K562 (cell line): ENCODE measurements around the gene ZNRF3. TPM values are rescaled to one million over a fixed set of nuclear protein-coding genes. Genes with fewer than 3 reads are reported as not detected.

ENCODE experiments used
- ATAC-seq: fragments of 200-7000 bp; cut with Tn5 transposase; 3 replicates; pipeline ENCODE4 v1.9.1; 2020; ENCODE audit warnings: moderate library complexity
- BruUV-seq: library from RNA; stranded (reverse); fragments of 400-500 nt; replicated peaks from 2 replicates; lab custom pipeline; 2021; lab: Mats Ljungman, UMichigan
- CTCF ChIA-PET: fragments of 300-600 bp; formaldehyde crosslinking; extraction: SDS; loops from one replicate; lab custom pipeline; 2021; ENCODE audit warnings: low intra/inter-chr PET ratio; lab: Yijun Ruan, JAX
- POLR2A ChIA-PET: fragments of 300-600, 350-650 bp; sonication (Branson Sonifier 250); formaldehyde crosslinking; extraction: SDS; loops from one replicate; lab custom pipeline; 2021; ENCODE audit warnings: antibody characterized with exemption, inconsistent platforms; lab: Yijun Ruan, JAX
- DNase-seq, 4 experiments: peaks; one replicate each; pipeline versions ENCODE4 v3.0.0 to v3.0.0-alpha.2; 2011 to 2018; ENCODE audit warnings: low spot score in 3 of 4, mixed read lengths in 3 of 4; ENCODE audit errors: extremely low read depth in 1 of 4
- FAIRE-seq: peaks from 2 replicates; lab custom pipeline; 2011; peaks lifted over from hg19 to GRCh38; lab: Jason Lieb, UNC
- H2AFZ ChIP-seq: 2 replicates; pipeline ENCODE4 v1.6.0; 2011; ENCODE audit warnings: low read depth, low read length, control low read depth, inconsistent platforms
- H3K27ac ChIP-seq: fragments of 200-600 bp; 3 replicates; pipeline ENCODE4 v1.8.0; 2011; ENCODE audit warnings: low read depth, mild to moderate bottlenecking, control low read depth, inconsistent platforms, low read length, moderate library complexity, mixed read lengths; ENCODE audit errors: extremely low read depth
- H3K27me3 ChIP-seq, 2 experiments: fragments of 300-600 bp in 1 of 2; 2 replicates in 1 of 2; 3 replicates in 1 of 2; pipeline versions ENCODE4 v1.6.0 to v1.8.0; 2011; ENCODE audit warnings: inconsistent platforms in 2 of 2, low read length in 2 of 2, mild to moderate bottlenecking in 1 of 2, mixed read lengths in 1 of 2, moderate library complexity in 1 of 2; ENCODE audit not compliant: control insufficient read depth in 2 of 2, insufficient read depth in 2 of 2
- H3K36me3 ChIP-seq: fragments of 300-600 bp; 3 replicates; pipeline ENCODE4 v1.8.0; 2011; ENCODE audit warnings: mild to moderate bottlenecking, low read length, inconsistent platforms; ENCODE audit not compliant: control insufficient read depth, insufficient read depth
- H3K4me1 ChIP-seq, 2 experiments: fragments of 200-600 bp in 1 of 2; replicated peaks in 1 of 2; 2 replicates in 1 of 2; 3 replicates in 1 of 2; pipeline versions ENCODE4 v1.5.1 to v1.8.0; 2011; ENCODE audit warnings: inconsistent platforms in 2 of 2, low read length in 2 of 2, mild to moderate bottlenecking in 1 of 2, mixed read lengths in 1 of 2, moderate library complexity in 1 of 2; ENCODE audit not compliant: control insufficient read depth in 2 of 2, insufficient read depth in 2 of 2
- H3K4me2 ChIP-seq: 2 replicates; pipeline ENCODE4 v1.6.1; 2011; ENCODE audit warnings: low read length, control low read depth, inconsistent platforms, mixed read lengths; ENCODE audit not compliant: insufficient read depth
- H3K4me3 ChIP-seq: fragments of 200-600 bp; sonication (generic), shearing (Covaris generic); 2 replicates; pipeline ENCODE4 v1.5.1; 2016; ENCODE audit warnings: control low read depth, inconsistent platforms
- H3K79me2 ChIP-seq: fragments of 200-600 bp; 3 replicates; pipeline ENCODE4 v1.8.0; 2011; ENCODE audit warnings: low read length, inconsistent platforms; ENCODE audit not compliant: control insufficient read depth, insufficient read depth
- H3K9ac ChIP-seq, 2 experiments: 2 replicates each; pipeline versions ENCODE4 v1.6.0 to v1.6.1; 2011; ENCODE audit warnings: low read depth in 2 of 2, low read length in 2 of 2, control low read depth in 1 of 2, inconsistent platforms in 1 of 2, mild to moderate bottlenecking in 1 of 2, mixed read lengths in 1 of 2; ENCODE audit not compliant: insufficient read depth in 1 of 2
- H3K9me1 ChIP-seq: one replicate; pipeline ENCODE4 v1.6.0; 2011; ENCODE audit warnings: inconsistent platforms, mild to moderate bottlenecking, low read length, moderate library complexity; ENCODE audit not compliant: control insufficient read depth, insufficient read depth
- H3K9me3 ChIP-seq: replicated peaks from 2 replicates; pipeline ENCODE4 v1.5.1; 2011; ENCODE audit warnings: low read depth, low read length, inconsistent platforms; ENCODE audit not compliant: control insufficient read depth, insufficient read depth
- H4K20me1 ChIP-seq: replicated peaks from 2 replicates; pipeline ENCODE4 v1.6.1; 2011; ENCODE audit warnings: low read length, inconsistent platforms, mixed read lengths; ENCODE audit not compliant: control insufficient read depth, insufficient read depth
- FOXK1 ChIP-seq: sonication (generic); formaldehyde crosslinking; IDR thresholded peaks from 2 replicates; pipeline ENCODE4 v1.8.0; 2022; ENCODE audit warnings: missing genetic modification reagents, mild to moderate bottlenecking, borderline replicate concordance
- MEIS2 ChIP-seq: fragments of 450-650 bp; IDR thresholded peaks from 2 replicates; pipeline ENCODE4 v1.6.1; 2014; ENCODE audit warnings: mild to moderate bottlenecking; ENCODE audit not compliant: partially characterized antibody
- MYBL2 ChIP-seq, 2 experiments: fragments of 450-650 bp in 1 of 2; sonication (generic) in 1 of 2; formaldehyde crosslinking in 1 of 2; IDR thresholded peaks; 2 replicates each; pipeline versions ENCODE4 v1.6.1 to v1.8.1; 2017 to 2022; ENCODE audit warnings: borderline replicate concordance in 1 of 2, inconsistent platforms in 1 of 2, low read depth in 1 of 2, mild to moderate bottlenecking in 1 of 2, missing genetic modification reagents in 1 of 2, moderate library complexity in 1 of 2
- SMAD3 ChIP-seq: fragments of 450-650 bp; formaldehyde crosslinking; conservative IDR thresholded peaks from 2 replicates; pipeline ENCODE4 v1.4.0; 2020; ENCODE audit warnings: mild to moderate bottlenecking
- SMAD4 ChIP-seq: fragments of 250-450 bp; sonication (Bioruptor Pico); conservative IDR thresholded peaks from 2 replicates; pipeline ENCODE4 v1.8.0; 2021; ENCODE audit warnings: inconsistent platforms, mild to moderate bottlenecking, moderate library complexity
- SMARCB1 ChIP-seq: IDR thresholded peaks from 2 replicates; pipeline ENCODE4 v1.6.1; 2011; ENCODE audit warnings: improper control_type of control experiment, low read depth; ENCODE audit not compliant: insufficient read length
- ZNF316 ChIP-seq: fragments of 450-650 bp; IDR thresholded peaks from 2 replicates; pipeline ENCODE4 v1.6.1; 2016
- WGBS: fragments of 100-300 bp; shearing (Covaris generic); methylation state at CpG from one replicate; pipeline ENCODE4 v1.1.6; 2016; ENCODE audit warnings: low coverage, mixed read lengths; ENCODE audit not compliant: insufficient coverage; ENCODE audit errors: missing lambda C conversion rate; 5-methylcytosine and 5-hydroxymethylcytosine counted together
- in situ Hi-C: fragments of 300-500 bp; cut with MboI; formaldehyde crosslinking; loops from 4 replicates; pipeline ENCODE4 v1.15.0; 2018; ENCODE audit warnings: inconsistent platforms, mixed read lengths
- intact Hi-C: fragments of 100-400 bp; cut with micrococcal nuclease; formaldehyde crosslinking; loops from 2 replicates; pipeline ENCODE4 v1.14.2; 2022
- polyA plus RNA-seq, 8 experiments: library from polyadenylated mRNA; depleted of rRNA in 4 of 8; stranded (reverse) in 5 of 8; unstranded in 3 of 8; fragments of >200 nt; fragmentation: Nextera tagmentation in 2 of 8; fragmentation: Illumina TruSeq in 1 of 8; extraction: Ambion mirVana in 2 of 8; extraction: Trizol in 1 of 8; gene quantifications; 2 replicates each; pipeline versions ENCODE4 v1.2.1 to v1.2.3, GENCODE V29; 2011 to 2014; ENCODE audit warnings: inconsistent platforms in 1 of 8, missing spikeins in 1 of 8
- total RNA-seq, 7 experiments: library from RNA; depleted of rRNA in 6 of 7; stranded (reverse); fragments of >200 nt in 6 of 7; fragmentation: Illumina TruSeq in 2 of 7; extraction: Trizol in 2 of 7; gene quantifications; 2 replicates each; pipeline versions ENCODE4 v1.2.1 to v1.2.3, GENCODE V29; 2011 to 2021; ENCODE audit warnings: low replicate concordance in 1 of 7
- TF ChIP-seq, protein P1 (sequence below): fragments of 250-450 bp; sonication (Bioruptor Pico); IDR thresholded peaks from 2 replicates; pipeline ENCODE4 v1.8.0; 2022; ENCODE audit warnings: moderate library complexity, mild to moderate bottlenecking, inconsistent platforms

The ZNRF3 gene
- total and polyA plus RNA-seq, 9 of the 15 experiments (the other 6 are each of a cell fraction or from before 2014, with no cell fraction given): 0.41 to 5.9 (median 1.7) TPM

DNA sequence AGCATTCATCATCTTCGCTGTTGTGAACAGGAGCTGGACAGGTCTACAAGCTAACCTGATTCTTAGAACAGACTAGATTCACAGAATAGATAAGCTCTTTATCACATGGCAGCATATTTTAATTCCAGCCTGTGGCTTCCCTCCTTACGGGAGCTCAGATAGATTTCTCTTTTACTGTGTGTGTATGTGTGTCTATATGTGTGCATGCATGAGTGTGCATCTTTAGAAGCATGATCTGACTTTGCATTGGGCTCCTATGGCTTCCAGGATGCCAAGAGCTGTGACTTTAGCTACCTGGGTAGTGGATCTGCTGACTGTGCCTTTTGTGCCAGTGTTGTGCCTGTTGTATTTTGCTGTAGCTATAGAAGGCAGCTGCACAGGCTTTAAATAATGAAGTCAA is 44.3 kb downstream of the ZNRF3 start (continued):
- no peak for TF ChIP-seq MYBL2 (IDR thresholded peaks at IDR 0.05; ENCODE audit: low read depth)
- no peak for TF ChIP-seq MYBL2 (CRISPR knock-in tag; IDR thresholded peaks at IDR 0.05; ENCODE audit: borderline replicate concordance)
- TF ChIP-seq SMARCB1: no peak
- no peak for TF ChIP-seq FOXK1 (CRISPR knock-in tag)
- peak; percentile 82 for TF ChIP-seq ZNF316

- DNase-seq: no peak
- Histone ChIP-seq H4K20me1 (peaks cover 9% of the 10 kb centered on the region; the same call in 1 of the 2 replicates), H2AFZ (no peak overlapping the region), H3K36me3 (no peaks in the 10 kb centered on the region), H3K9me1 (peaks cover 6% of the 10 kb centered on the region), H3K9me3 (no peaks in the 10 kb centered on the region), H3K79me2 (peaks cover 12% of the 10 kb centered on the region; the same call in 2 of the 3 replicates), H3K27ac (no peak overlapping the region), H3K4me1 (peaks cover 0 to 11% of the 10 kb centered on the region in 2 experiments; a peak in 2 of 5 replicates), H3K4me3 (no peak overlapping the region), H3K4me2 (no peak overlapping the region), H3K27me3 (no peaks in the 10 kb centered on the region), H3K9ac (no peak overlapping the region)
- POLR2A ChIA-PET: no interaction called here
- BruUV-seq: no TSS peak
- ATAC-seq: no peak
- WGBS: 72% methylated on average over 5 of the region's 5 CpGs
- CTCF ChIA-PET: no interaction called here
- peak; percentile 15 for FAIRE-seq
- intact Hi-C loops (no loop called here), in situ Hi-C loops (no loop called here)
- no peak for TF ChIP-seq MEIS2
- TF ChIP-seq SMAD3 (CRISPR knock-in tag): no peak
- TF ChIP-seq, protein P1, sequence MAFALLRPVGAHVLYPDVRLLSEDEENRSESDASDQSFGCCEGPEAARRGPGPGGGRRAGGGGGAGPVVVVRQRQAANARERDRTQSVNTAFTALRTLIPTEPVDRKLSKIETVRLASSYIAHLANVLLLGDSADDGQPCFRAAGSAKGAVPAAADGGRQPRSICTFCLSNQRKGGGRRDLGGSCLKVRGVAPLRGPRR (CRISPR knock-in tag): no peak
- no peak for TF ChIP-seq SMAD4
Measured at GRCh38 chr22:28929197-28929596, 45.8 kb downstream of the ZNRF3 start.
